ENCODE measurements around the gene SPIB. TPM values are rescaled to one million over a fixed set of nuclear protein-coding genes. Genes with fewer than 3 reads are reported as not detected.

Gene SPIB
- total RNA-seq, 1 donor from 2014 or later = 0.12 TPM

DNA sequence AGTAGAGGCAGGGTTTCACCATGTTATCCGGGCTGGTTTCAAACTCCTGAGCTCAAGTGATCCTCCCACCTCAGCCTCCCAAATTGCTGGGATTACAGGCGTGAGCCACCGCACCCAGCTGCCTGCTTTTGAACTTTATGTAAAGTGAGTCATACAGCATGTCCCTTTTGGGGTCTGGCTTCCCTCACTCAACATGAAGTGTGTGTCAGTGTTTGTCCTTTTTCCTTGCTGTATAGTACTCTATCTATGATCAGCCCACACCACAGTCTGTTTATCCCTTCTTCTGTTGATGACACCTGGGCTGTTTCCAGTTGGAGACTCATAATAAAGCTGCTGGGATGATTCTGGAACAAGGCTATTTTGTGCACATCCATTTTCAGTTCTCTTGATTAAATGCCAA is 2.1 kb downstream of the SPIB start:
- Histone ChIP-seq H3K27me3 (ENCODE audit: low read depth) (peaks cover 52% of the 10 kb centered on the region), H3K9me3 (no peaks in the 10 kb centered on the region)
- TF ChIP-seq, protein P1, sequence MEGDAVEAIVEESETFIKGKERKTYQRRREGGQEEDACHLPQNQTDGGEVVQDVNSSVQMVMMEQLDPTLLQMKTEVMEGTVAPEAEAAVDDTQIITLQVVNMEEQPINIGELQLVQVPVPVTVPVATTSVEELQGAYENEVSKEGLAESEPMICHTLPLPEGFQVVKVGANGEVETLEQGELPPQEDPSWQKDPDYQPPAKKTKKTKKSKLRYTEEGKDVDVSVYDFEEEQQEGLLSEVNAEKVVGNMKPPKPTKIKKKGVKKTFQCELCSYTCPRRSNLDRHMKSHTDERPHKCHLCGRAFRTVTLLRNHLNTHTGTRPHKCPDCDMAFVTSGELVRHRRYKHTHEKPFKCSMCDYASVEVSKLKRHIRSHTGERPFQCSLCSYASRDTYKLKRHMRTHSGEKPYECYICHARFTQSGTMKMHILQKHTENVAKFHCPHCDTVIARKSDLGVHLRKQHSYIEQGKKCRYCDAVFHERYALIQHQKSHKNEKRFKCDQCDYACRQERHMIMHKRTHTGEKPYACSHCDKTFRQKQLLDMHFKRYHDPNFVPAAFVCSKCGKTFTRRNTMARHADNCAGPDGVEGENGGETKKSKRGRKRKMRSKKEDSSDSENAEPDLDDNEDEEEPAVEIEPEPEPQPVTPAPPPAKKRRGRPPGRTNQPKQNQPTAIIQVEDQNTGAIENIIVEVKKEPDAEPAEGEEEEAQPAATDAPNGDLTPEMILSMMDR (IDR thresholded peaks at IDR 0.05) = no peak

DNA sequence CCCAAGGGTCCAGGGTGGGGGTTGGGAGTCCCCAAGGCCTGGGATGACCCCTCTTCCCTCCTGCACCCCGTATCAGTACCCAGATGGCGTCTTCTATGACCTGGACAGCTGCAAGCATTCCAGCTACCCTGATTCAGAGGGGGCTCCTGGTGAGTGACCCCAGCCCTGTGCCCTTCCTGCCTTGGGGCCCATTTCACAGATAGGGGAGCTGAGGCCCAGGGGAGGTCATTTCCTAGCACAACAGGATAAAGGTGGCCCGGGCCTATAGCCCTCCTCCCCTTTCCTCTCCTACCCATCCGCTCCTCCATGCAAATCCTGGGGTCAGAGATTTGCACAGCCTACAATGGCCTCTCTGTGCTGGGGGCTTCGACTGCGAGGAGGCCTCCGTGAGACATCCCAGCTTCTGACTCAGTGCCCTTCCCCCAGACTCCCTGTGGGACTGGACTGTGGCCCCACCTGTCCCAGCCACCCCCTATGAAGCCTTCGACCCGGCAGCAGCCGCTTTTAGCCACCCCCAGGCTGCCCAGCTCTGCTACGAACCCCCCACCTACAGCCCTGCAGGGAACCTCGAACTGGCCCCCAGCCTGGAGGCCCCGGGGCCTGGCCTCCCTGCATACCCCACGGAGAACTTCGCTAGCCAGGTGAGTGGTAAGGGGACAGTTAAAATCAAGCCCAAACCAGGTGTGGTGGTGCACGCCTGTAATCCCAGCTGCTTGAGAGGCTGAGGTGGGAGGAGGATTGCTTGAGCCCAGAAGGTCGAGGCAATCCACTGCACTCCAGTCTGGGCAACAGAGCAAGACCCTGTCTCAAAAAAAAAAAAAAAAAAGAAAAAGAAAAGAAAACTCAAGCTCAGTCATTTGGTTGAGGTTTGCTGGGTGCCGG is 3.9 kb downstream of the SPIB start:
- Histone ChIP-seq H3K27ac (no peak overlapping the region), H3K27me3 (ENCODE audit: low read depth) (peaks cover 49% of the 10 kb centered on the region), H3K4me3 (no peak overlapping the region), H3K9me3 (no peaks in the 10 kb centered on the region), H3K36me3 (no peaks in the 10 kb centered on the region), H3K4me1 (peaks cover 1% of the 10 kb centered on the region)
- TF ChIP-seq, protein P1 (IDR thresholded peaks at IDR 0.05) = no peak
- no peak for DNase-seq
- intact Hi-C loops (cut with DNase I) = no loop called here
- ATAC-seq = no peak

More for the DNA sequence above, 2.1 kb downstream of the SPIB start:
- Histone ChIP-seq H3K36me3 (no peaks in the 10 kb centered on the region), H3K4me3 (no peak overlapping the region), H3K4me1 (no peaks in the 10 kb centered on the region), H3K27ac (no peak overlapping the region)
- intact Hi-C loops (cut with DNase I) = no loop called here
- DNase-seq (no peak), ATAC-seq (no peak)

DNA sequence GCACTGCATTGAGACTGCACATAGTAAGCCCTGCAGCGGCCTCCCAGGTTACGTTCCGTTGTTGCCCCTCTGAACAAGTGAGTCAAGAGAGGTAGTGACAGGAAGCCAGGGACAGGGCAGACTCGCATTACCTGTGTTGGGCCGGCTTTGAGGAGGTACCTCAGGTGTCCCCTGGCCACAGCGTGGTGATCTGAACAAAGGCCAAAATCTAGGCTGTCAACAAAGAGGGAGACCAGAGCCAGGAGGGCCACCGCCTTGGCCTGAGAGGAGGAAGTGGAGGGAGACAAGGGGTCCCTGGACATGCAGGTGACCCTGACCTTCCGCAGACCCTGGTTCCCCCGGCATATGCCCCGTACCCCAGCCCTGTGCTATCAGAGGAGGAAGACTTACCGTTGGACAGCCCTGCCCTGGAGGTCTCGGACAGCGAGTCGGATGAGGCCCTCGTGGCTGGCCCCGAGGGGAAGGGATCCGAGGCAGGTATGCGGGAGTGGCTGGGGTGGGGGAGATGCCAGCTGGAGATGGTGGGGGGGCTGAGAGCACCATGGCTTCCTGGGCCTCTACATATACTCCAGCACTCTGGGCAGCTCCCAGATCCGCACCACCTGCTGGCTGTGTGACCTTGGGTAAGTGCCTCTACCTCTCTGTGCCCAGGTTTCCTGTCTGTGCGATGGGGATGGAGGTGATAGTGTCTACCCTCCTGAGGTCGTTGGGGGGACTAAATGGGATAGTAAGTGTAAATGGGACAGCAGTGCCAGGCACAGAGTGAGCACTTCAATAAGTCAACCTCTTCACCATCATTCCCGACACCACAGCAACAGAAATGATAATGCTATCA is 4.8 kb downstream of the SPIB start:
- intact Hi-C loops (cut with DNase I) = no loop called here
- H3K27me3 ChIP-seq (ENCODE audit: low read depth) = peaks cover 40% of the 10 kb centered on the region
- no peak for DNase-seq

DNA sequence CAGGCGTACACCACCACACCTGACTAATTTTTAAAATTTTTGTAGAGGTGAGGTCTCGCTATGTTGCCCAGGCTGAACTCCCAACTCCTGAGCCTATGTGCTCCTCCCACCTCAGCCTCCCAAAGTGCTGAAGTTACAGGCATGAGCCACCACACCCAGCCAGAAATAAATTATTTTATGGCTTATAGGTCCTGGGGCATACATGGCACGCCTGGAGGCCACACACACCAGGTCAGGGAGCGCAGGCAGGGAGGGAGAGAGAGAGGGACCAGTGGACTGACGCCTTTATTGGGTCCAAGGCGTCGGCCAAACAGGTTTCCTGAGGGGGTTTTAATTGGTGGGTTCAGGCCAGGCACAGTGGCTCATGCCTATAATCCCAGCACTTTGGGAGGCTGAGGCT is 6.8 kb downstream of the SPIB start:
- peaks cover 26% of the 10 kb centered on the region for H3K27me3 ChIP-seq (ENCODE audit: low read depth)
- H3K27ac ChIP-seq = no peak overlapping the region
- H3K36me3 ChIP-seq = no peaks in the 10 kb centered on the region
- H3K4me1 ChIP-seq = peaks cover 12% of the 10 kb centered on the region
- intact Hi-C loops (cut with DNase I) = no loop called here
- DNase-seq = no peak
- no peak overlapping the region for H3K4me3 ChIP-seq
- H3K9me3 ChIP-seq = no peaks in the 10 kb centered on the region
- TF ChIP-seq, protein P1 (IDR thresholded peaks at IDR 0.05) = no peak
- no peak for ATAC-seq

More for the DNA sequence above, 4.8 kb downstream of the SPIB start:
- Histone ChIP-seq H3K36me3 (no peaks in the 10 kb centered on the region), H3K9me3 (no peaks in the 10 kb centered on the region), H3K27ac (no peak overlapping the region), H3K4me1 (peaks cover 10% of the 10 kb centered on the region), H3K4me3 (no peak overlapping the region)
- TF ChIP-seq, protein P1 (IDR thresholded peaks at IDR 0.05) = no peak
- no peak for ATAC-seq

DNA sequence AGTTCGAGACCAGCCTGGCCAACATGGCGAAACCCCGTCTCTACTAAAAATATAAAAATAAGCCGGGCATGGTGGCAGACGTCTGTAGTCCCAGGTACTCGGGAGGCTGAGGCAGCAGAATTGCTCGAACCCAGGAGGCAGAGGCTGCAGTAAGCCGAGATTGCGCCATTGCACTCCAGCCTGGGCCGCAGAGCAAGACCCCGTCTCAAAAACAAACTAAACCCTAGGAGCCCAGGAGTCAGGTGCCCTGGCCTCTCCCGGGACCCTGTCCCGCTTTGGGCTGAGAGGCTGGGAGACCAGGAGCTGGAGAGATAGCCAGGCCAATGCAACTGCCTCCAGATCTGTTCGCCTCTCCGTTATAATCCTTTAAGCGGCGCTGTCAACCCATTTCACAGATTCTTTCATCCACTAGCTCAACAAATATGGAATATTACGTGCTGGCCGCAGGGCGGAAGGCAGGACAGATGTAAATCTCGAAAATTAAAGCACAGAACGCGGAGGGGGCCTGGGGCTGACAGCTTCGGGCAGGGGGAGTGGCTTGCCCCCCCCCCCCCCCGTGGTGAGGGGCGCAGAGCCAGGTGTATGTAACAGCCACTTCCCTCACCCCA is 8.7 kb downstream of the SPIB start:
- ATAC-seq (no peak), DNase-seq (no peak)
- Histone ChIP-seq H3K4me1 (peaks cover 19% of the 10 kb centered on the region), H3K27me3 (ENCODE audit: low read depth) (peaks cover 14% of the 10 kb centered on the region), H3K36me3 (no peaks in the 10 kb centered on the region), H3K4me3 (peak overlapping the region; percentile 42), H3K9me3 (no peaks in the 10 kb centered on the region), H3K27ac (peak overlapping the region; percentile 72)
- intact Hi-C loops (cut with DNase I) = no loop called here
- TF ChIP-seq, protein P1 (IDR thresholded peaks at IDR 0.05) = no peak
